ENCODE results near the gene PKDCC.

DNA sequence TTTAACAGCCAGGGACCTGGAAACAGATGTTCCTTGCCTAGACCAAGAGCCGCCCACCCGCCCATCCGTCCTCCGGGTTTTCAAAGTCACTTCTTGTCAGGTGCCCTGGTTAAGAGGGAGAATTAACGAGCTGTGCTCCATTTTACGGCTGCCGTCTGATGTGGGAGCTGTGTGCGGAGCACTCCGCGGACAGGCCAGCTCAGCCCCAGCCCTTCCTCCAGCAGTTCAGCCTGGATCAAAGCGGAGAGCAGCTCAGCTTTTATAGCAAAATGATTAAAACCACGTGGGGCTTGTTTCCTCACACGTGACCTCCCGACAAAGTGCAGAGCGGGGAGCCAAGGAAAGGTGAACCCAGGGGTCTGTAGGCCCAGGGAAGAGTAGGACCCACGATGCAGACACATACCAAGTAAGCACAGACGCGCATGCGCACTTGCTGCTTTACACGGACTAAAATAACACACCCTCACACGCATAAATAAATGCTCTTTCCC, 46.1 kb upstream of the PKDCC start:
- TF ChIP-seq POLR2AphosphoS5 (IDR thresholded peaks at IDR 0.05; ENCODE audit: borderline replicate concordance, low read depth, low read length), result no peak
- TF ChIP-seq EZH2 (IDR thresholded peaks at IDR 0.05), result no peak
- TF ChIP-seq FOXP2 (optimal IDR thresholded peaks at IDR 0.05; ENCODE audit: control extremely low read depth, extremely low read length, insufficient read depth), result no peak
